22Rv1 (cell line): ENCODE data around the gene DUSP14.

ENCODE experiments used
- ZFX ChIP-seq: fragments of 450-650 bp; IDR thresholded peaks from 2 replicates; pipeline ENCODE4 v1.6.1; 2017; ENCODE audit warnings: antibody characterized with exemption, borderline replicate concordance
- TF ChIP-seq, protein P1 (sequence below): fragments of 450-650 bp; IDR thresholded peaks from 2 replicates; pipeline ENCODE4 v1.5.1; 2017; ENCODE audit warnings: mild to moderate bottlenecking

DNA sequence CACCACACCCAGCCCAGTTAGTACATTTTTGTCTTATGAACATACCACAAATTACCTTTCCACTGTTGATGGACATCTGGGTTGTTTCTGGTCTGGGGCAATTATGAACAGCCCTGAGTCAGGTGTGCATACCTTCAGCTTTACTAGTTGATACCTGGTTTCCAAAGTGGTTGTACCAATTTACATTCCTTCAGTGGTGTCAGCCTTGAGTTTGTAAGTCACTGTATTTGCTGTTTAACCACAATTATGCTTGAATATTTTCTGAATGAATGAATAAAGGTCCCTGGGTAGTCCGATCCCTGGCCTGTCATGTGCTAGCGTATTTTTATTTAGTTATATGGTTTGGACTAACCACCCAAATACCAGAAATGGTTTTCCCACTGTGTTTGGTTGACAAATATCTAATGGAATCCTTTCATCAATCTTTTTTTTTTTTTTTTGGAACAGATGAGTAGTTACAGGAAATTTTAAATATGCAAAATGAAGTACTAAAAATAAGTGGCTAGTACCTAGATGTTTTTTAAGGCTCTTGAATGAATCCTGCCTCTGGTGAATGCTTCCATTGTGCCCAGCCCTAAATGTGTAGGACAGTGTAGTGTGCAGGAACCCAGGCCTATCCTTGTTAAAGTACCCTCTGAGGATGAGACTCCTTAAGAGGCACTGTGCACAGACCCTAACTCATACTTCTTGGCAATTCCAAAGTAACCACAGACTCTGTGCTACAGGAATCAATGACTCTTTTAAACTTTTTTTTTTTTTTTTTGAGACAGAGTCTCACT lies 3.7 kb downstream of the DUSP14 start:
- TF ChIP-seq, protein P1, sequence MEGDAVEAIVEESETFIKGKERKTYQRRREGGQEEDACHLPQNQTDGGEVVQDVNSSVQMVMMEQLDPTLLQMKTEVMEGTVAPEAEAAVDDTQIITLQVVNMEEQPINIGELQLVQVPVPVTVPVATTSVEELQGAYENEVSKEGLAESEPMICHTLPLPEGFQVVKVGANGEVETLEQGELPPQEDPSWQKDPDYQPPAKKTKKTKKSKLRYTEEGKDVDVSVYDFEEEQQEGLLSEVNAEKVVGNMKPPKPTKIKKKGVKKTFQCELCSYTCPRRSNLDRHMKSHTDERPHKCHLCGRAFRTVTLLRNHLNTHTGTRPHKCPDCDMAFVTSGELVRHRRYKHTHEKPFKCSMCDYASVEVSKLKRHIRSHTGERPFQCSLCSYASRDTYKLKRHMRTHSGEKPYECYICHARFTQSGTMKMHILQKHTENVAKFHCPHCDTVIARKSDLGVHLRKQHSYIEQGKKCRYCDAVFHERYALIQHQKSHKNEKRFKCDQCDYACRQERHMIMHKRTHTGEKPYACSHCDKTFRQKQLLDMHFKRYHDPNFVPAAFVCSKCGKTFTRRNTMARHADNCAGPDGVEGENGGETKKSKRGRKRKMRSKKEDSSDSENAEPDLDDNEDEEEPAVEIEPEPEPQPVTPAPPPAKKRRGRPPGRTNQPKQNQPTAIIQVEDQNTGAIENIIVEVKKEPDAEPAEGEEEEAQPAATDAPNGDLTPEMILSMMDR, result no peak
- TF ChIP-seq ZFX, result no peak
